ENCODE measurements around the gene PDLIM4.

DNA sequence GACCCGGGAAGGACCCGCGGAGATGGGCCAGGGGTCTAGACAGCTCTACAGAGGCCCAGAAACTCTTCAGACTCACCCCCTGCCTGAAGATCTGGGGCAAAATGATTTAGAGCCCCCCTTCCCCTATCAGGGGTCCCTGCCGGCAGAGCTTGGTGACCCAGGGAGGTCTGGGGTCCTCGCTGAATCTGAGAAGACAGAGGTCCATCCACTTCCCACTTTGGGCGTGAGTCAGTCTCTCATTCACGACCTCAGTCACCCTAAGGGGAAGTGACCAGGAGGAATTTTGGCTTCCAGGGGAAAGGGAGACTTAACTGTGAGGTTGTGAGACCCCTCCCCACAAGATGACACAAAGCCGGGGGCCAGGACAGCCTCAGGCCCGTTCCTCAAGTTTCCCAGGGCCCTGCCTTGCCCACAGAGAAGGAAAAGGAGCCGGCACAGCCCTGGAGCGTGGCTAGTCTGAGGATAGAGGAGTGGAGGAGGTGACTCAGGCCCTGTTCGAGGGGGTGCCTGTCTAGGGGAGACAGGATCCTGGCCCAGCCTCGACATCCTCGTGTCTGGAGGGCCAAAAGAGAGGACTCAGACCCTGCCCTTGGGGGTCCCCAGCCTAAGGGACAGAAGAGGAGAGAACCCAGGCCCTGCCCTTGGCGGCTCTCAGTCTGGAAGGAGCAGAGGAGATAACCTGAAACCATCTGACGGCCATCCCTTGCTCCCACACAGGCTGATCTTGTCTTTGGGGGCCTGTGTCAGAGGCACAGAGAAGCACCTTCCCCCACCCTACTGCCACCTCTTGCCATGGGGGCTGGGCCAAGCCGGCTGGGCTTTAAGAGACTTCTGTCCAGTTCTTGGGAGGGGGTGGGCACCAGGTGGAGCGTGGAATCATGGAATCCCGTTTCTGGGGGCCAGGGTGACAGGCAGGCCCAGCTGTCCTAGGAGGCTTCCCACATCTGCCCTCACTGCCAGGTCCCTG lies 889 bp downstream of the PDLIM4 start:
- TF ChIP-seq, protein P1, sequence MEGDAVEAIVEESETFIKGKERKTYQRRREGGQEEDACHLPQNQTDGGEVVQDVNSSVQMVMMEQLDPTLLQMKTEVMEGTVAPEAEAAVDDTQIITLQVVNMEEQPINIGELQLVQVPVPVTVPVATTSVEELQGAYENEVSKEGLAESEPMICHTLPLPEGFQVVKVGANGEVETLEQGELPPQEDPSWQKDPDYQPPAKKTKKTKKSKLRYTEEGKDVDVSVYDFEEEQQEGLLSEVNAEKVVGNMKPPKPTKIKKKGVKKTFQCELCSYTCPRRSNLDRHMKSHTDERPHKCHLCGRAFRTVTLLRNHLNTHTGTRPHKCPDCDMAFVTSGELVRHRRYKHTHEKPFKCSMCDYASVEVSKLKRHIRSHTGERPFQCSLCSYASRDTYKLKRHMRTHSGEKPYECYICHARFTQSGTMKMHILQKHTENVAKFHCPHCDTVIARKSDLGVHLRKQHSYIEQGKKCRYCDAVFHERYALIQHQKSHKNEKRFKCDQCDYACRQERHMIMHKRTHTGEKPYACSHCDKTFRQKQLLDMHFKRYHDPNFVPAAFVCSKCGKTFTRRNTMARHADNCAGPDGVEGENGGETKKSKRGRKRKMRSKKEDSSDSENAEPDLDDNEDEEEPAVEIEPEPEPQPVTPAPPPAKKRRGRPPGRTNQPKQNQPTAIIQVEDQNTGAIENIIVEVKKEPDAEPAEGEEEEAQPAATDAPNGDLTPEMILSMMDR (IDR thresholded peaks at IDR 0.05; ENCODE audit: insufficient read depth, low read length), result no peak
- TF ChIP-seq POLR2AphosphoS5 (IDR thresholded peaks at IDR 0.05; ENCODE audit: low read depth) (no peak), SPI1 (IDR thresholded peaks at IDR 0.05; ENCODE audit: borderline replicate concordance, low read depth) (no peak), GABPA (IDR thresholded peaks at IDR 0.05; ENCODE audit: low read depth) (no peak)
- TF ChIP-seq, protein P2, sequence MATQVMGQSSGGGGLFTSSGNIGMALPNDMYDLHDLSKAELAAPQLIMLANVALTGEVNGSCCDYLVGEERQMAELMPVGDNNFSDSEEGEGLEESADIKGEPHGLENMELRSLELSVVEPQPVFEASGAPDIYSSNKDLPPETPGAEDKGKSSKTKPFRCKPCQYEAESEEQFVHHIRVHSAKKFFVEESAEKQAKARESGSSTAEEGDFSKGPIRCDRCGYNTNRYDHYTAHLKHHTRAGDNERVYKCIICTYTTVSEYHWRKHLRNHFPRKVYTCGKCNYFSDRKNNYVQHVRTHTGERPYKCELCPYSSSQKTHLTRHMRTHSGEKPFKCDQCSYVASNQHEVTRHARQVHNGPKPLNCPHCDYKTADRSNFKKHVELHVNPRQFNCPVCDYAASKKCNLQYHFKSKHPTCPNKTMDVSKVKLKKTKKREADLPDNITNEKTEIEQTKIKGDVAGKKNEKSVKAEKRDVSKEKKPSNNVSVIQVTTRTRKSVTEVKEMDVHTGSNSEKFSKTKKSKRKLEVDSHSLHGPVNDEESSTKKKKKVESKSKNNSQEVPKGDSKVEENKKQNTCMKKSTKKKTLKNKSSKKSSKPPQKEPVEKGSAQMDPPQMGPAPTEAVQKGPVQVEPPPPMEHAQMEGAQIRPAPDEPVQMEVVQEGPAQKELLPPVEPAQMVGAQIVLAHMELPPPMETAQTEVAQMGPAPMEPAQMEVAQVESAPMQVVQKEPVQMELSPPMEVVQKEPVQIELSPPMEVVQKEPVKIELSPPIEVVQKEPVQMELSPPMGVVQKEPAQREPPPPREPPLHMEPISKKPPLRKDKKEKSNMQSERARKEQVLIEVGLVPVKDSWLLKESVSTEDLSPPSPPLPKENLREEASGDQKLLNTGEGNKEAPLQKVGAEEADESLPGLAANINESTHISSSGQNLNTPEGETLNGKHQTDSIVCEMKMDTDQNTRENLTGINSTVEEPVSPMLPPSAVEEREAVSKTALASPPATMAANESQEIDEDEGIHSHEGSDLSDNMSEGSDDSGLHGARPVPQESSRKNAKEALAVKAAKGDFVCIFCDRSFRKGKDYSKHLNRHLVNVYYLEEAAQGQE (IDR thresholded peaks at IDR 0.05; ENCODE audit: insufficient replicate concordance, low read depth), result no peak
